SH-SY5Y (cell line): ENCODE measurements around the gene TMEM45A.

ENCODE experiments used
- GATA2 ChIP-seq: IDR thresholded peaks from 2 replicates; pipeline ENCODE4 v1.6.1; 2011; ENCODE audit warnings: mild to moderate bottlenecking, low read depth, low read length
- GATA3 ChIP-seq: IDR thresholded peaks from 2 replicates; pipeline ENCODE4 v1.6.1; 2011; ENCODE audit warnings: low read depth, mild to moderate bottlenecking, low read length, moderate library complexity

GRCh38 chr3:100531093-100531492, 38.7 kb downstream of the TMEM45A start:
- TF ChIP-seq GATA2: no peak
- TF ChIP-seq GATA3: no peak
